Brain microvascular endothelial cell (primary cell): ENCODE results near the gene F2RL1.
A peak's percentile ranks its signal among the peaks of the same experiment; 100 is the strongest.

Experiments
- DNase-seq: peaks from one replicate; pipeline ENCODE4 v3.0.0-alpha.2; 2020
- H3K27ac ChIP-seq: fragments of 250-450 bp; sonication (Bioruptor Pico); 2 replicates; pipeline ENCODE4 v1.5.1; 2020; ENCODE audit warnings: mild to moderate bottlenecking, moderate library complexity
- H3K27me3 ChIP-seq: fragments of 250-450 bp; sonication (Bioruptor Pico); replicated peaks from 2 replicates; pipeline ENCODE4 v1.5.1; 2020; ENCODE audit warnings: mild to moderate bottlenecking
- H3K36me3 ChIP-seq: fragments of 250-450 bp; sonication (Bioruptor Pico); replicated peaks from 2 replicates; pipeline ENCODE4 v1.5.1; 2020; ENCODE audit warnings: mild to moderate bottlenecking
- H3K4me3 ChIP-seq: 2 replicates; pipeline ENCODE4 v1.5.1; 2011; ENCODE audit warnings: low read depth, mild to moderate bottlenecking, control low read depth, low read length, moderate library complexity
- CTCF ChIP-seq: IDR thresholded peaks from 2 replicates; pipeline ENCODE4 v1.5.1; 2011; ENCODE audit warnings: low read depth, mild to moderate bottlenecking, moderate library complexity, low read length, control low read depth, inconsistent platforms; ENCODE audit errors: missing control alignments
- in situ Hi-C: cut with HindIII; loops from 2 replicates; pipeline ENCODE4 v1.10.0; 2017; ENCODE audit warnings: low sequenced_read_pairs, low pct_ligation_motif_present

Gene F2RL1

DNA sequence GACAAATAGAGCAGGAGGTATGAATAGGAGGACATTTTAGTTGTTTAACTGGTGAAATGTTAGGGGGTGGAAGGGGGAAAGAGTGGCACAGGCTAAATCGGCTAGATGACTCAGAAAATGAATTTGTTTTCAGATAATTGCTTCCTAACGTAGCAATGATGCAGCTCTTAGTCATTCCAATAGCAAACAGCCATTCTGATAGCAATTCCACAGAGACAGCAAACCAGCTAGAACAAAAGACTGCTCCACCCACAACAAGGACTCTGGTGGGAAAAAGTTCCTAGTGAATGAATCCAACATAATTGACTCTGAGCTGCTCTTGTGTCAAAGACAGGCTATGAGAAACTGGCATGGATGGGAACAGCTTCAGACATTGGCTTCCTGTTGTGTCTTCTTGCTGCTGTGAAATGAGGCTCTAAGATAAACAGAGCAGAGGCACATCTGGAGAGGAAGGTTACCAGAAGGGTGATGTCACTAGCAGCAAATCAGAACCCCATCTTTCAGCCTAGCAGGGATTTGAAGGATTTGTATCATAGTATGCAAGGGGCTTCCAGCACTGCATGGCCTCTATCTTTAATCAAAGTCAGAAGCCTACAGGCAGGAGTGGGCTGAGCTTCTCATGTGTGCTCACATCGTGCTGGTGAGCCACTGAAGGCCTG is 28.1 kb upstream of the F2RL1 start:
- H3K4me3 ChIP-seq = no peak overlapping the region
- H3K27ac ChIP-seq = peak overlapping the region; percentile 99
- H3K27me3 ChIP-seq = no peaks in the 10 kb centered on the region
- in situ Hi-C loops = no loop called here
- TF ChIP-seq CTCF = no peak
- no peaks in the 10 kb centered on the region for H3K36me3 ChIP-seq
- peak; percentile 100 for DNase-seq

- in situ Hi-C loops = no loop called here
- DNase-seq = no peak
Measured at GRCh38 chr5:76791461-76791860, 27.4 kb upstream of the F2RL1 start.

GRCh38 chr5:76794871-76795270 is 24.0 kb upstream of the F2RL1 start:
- H3K27me3 ChIP-seq = no peaks in the 10 kb centered on the region
- peak overlapping the region; percentile 38 for H3K27ac ChIP-seq
- H3K4me3 ChIP-seq = no peak overlapping the region
- no peak for DNase-seq
- in situ Hi-C loops = no loop called here
- TF ChIP-seq CTCF = no peak
- H3K36me3 ChIP-seq = no peaks in the 10 kb centered on the region

More at GRCh38 chr5:76791461-76791860, 27.4 kb upstream of the F2RL1 start:
- Histone ChIP-seq H3K4me3 (no peak overlapping the region), H3K27ac (peak overlapping the region; percentile 99), H3K36me3 (no peaks in the 10 kb centered on the region), H3K27me3 (no peaks in the 10 kb centered on the region)
- no peak for TF ChIP-seq CTCF

GRCh38 chr5:76799588-76799987 is 19.2 kb upstream of the F2RL1 start:
- Histone ChIP-seq H3K27me3 (no peaks in the 10 kb centered on the region), H3K27ac (no peak overlapping the region), H3K4me3 (no peak overlapping the region), H3K36me3 (no peaks in the 10 kb centered on the region)
- DNase-seq = no peak
- no peak for TF ChIP-seq CTCF
- in situ Hi-C loops = no loop called here

GRCh38 chr5:76800579-76800978 is 18.3 kb upstream of the F2RL1 start:
- in situ Hi-C loops = no loop called here

More at GRCh38 chr5:76800579-76800978, 18.3 kb upstream of the F2RL1 start:
- H3K36me3 ChIP-seq = no peaks in the 10 kb centered on the region
- no peak for DNase-seq
- no peak overlapping the region for H3K4me3 ChIP-seq
- peak overlapping the region; percentile 73 for H3K27ac ChIP-seq
- no peak for TF ChIP-seq CTCF
- no peaks in the 10 kb centered on the region for H3K27me3 ChIP-seq
